ENCODE measurements around the gene HOXD8.

Gene HOXD8

DNA sequence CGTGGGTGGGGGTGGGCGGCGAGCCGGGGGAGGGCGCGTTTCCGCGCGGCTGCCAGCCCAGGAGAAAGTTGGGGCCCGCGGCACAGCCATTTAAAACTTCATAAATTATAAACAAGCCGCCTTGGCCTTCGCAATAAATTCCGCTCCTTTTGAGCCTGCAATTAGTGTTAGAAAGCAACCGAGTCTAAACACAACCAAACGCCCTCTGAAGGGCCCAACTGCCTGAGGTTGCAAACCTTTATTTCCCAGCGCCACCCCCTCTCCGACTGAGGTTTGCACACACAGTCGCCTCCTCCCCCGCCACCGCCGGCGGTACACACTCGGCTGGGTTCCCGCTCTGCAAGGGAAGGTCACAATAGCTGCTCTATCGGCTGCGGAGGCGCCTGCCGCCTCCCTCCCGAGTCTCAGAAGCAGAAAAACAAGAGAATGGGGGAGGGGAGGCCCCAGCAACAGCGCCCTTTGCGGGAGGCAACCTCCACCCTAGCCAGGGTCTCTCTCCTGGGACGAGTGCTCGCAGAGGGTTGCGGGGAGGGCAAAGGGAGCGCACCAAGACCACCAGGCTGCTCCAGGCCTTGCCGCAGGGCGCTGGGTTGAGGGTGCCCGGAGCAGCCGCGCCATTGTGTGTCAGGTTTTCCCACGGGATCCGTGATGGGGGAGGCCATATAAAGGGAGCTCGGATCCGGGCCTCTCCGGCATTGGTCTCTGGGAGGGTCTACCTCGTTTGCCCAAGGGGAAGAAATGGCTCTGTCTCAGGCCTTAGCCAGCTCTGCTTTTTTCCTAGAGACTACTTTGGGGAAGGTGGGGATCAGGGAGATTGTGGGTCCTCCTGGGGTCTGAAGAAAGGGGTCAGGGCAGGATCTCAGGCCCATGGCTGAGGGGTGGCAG, 45.6 kb downstream of the HOXD8 start:
- DNase-seq, result no peak

DNA sequence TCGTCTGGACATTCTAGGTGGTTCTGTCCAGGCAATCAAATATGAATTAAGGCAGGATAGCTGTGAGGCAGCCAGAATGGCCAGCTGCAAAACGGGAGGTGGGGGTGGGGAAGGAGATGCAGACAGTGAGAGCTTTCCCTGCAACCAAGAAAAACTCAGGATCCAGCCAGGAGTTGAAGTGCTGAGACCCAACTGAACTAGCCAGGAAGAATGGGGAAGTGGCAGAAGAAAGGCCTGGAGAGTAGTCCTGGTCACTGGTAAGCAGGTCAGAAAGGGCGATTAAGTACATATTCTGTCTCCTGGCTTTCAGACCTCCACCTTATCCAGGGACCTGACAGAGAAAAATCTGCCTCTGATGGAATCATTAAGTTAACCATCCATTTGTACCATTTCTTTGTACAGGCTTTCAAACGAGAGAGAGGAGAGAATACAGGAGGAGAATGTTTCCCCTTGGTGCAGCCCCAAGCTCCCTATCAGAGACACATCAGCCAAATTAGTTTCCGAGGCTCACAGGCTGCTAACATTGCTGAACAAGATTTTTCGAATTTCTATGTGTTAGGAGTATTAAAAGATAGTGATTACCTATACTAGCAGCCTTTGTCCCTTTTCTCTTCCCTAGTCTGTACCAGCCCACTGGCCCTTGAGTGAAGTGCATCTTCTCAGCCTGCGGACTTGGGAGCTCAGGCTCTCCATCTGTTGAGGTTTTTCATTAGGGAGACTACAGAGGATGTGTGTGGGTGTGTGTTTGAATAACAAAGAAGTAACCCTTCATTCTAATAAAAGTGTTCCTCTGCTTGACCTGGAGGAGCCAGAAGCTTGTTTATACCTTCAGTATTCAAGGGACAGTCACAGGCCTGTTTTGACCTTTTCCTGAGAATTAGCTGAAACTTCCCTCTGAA, 46.5 kb downstream of the HOXD8 start:
- DNase-seq, result no peak

DNA sequence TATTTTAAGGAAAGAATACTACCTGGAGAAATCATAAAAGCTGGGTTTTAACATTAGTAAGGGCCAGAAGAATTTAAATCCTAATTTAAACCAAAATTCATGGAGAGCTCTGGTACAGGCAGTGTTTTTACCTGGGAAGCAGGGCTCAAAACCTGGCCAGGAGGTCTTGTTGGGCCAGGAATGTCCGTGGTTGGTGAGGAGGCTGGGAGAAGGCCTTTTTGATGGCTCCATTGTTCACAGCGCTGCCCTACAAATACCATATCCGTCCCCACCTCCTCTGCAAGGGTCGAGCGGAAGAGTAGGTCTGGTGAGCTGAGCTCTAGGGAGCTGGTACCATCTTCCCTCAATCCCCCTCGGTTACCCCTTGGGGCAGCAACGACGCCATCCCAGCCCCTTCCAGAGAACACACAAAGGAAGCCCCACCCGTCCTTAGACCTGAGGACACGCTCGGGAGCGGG, 48.1 kb downstream of the HOXD8 start:
- DNase-seq, result no peak

DNA sequence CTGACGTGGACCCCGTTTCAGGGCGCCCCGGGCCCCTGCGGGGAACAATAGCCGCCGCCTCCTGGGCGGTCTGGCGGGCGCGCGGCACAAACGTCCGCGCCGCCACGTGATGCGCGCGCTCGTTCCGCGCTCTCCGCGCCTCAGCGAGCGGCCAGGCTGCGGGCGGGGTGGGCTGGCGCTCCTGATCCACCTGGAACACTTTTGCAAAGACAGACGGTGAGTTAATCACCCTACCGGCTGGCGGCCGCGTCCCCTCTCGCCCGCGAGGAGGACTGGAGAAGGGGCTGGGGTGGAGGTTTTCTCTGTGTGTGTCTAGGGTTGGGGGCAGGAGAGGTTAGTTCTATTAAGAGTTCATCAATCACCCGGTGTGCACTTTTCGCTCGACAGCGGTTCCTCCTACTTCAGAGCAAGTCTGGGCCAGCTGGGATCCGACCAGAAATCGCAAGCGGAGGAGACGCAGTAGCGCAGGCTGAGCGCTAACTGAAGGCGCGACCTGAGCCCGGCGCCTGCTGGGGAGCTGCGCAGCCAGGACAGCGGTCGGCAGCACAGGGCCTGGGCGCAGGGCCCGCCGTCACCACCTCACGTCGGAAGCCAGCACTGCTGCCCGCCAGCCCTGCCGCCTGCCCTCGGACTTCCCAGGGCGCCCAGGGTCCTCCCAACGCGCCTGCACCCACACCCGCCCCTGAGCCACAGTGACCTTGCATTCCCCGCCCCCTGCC, 48.7 kb downstream of the HOXD8 start:
- DNase-seq, result no peak

DNA sequence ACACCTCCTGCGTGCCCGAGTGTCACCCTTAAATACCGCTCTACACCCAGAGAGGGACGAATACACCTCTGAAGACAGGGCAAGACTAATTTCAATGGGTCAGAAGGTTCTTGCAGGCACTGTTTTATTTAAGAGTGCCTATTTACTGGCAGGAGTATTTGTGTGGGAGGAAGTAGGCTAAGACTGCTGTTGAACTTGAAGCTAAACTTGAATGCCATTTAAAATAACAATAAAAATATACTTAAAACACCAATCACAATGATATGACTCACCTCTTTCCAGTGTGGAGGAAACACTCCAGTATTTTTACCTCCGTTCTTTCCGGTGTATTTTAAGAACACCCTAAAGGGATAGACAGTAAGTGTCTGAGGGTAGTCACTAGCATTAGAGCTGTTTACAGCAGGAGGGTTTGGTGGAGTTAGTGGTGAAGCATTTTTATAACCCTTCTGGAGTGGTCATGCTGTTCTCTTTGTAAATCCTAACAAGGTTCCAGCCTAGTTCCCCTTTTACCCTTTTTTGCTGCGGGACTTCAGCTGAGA, 49.3 kb downstream of the HOXD8 start:
- no peak for DNase-seq

DNA sequence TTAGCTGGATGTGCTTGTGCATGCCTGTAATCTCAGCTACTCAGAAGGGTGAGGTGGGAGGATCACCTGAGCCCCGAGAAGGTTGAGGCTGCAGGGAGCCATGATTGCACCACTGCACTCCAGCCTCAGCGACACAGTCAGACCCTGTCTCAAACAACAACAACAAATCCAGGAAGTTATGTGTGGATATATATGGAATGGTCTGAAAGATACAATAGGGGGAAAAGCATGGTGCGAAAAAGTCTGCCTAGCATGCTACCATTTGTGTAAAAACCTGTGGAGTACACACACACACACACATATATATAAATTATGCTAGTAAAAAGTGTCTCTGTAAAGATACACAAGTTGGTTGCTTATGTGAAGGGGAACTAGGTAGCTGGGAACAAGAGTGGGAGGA, 52.0 kb downstream of the HOXD8 start:
- no peak for DNase-seq

All from fibroblast of skin of back (primary cell).